GM12878 (cell line): ENCODE measurements around the gene MAN2C1. TPM values are rescaled to one million over a fixed set of nuclear protein-coding genes. Genes with fewer than 3 reads are reported as not detected.
A peak's percentile ranks its signal among the peaks of the same experiment; 100 is the strongest.

Experiments
- ATAC-seq: fragments of 200-7000 bp; cut with Tn5 transposase; 3 replicates; pipeline ENCODE4 v1.9.1; 2020; ENCODE audit warnings: mild to moderate bottlenecking, moderate library complexity
- BruUV-seq: library from RNA; stranded (reverse); fragments of 400-500 nt; replicated peaks from 2 replicates; lab custom pipeline; 2021; lab: Mats Ljungman, UMichigan
- CTCF ChIA-PET: fragments of 300-600 bp; sonication (Branson Sonifier 250); formaldehyde crosslinking; extraction: SDS; loops from one replicate; lab custom pipeline; 2021; ENCODE audit warnings: inconsistent platforms; lab: Yijun Ruan, JAX
- POLR2A ChIA-PET: fragments of 350-600 bp; formaldehyde crosslinking; extraction: SDS; loops from one replicate; lab custom pipeline; 2021; ENCODE audit warnings: inconsistent platforms; lab: Charles Lee
- RAD21 ChIA-PET: fragments of 300-600 bp; sonication (Branson Sonifier 250); formaldehyde crosslinking; loops from one replicate; lab custom pipeline; 2023; ENCODE audit warnings: antibody characterized with exemption; ENCODE audit not compliant: unreplicated experiment; lab: Charles Lee
- SMC1A ChIA-PET: fragments of 300-600 bp; sonication (Branson Sonifier 250); formaldehyde crosslinking; loops from one replicate; lab custom pipeline; 2023; ENCODE audit not compliant: unreplicated experiment, uncharacterized antibody; lab: Charles Lee
- DNase-seq: peaks from one replicate; pipeline ENCODE4 v3.0.0-alpha.2; 2011; ENCODE audit warnings: low read depth, low spot score
- FAIRE-seq: peaks from 3 replicates; lab custom pipeline; 2011; peaks lifted over from hg19 to GRCh38; lab: Jason Lieb, UNC
- H2AFZ ChIP-seq: 2 replicates; pipeline ENCODE4 v1.6.0; 2011; ENCODE audit warnings: low read depth, low read length, control low read depth; ENCODE audit not compliant: control insufficient read depth
- H3K27ac ChIP-seq: 2 replicates; pipeline ENCODE4 v1.5.1; 2011; ENCODE audit warnings: control low read depth; ENCODE audit not compliant: control insufficient read depth, insufficient read depth
- H3K27me3 ChIP-seq, 2 experiments: replicated peaks in 1 of 2; 2 replicates each; pipeline versions ENCODE4 v1.6.0 to v1.6.1; 2011; ENCODE audit warnings: low read length in 1 of 2; ENCODE audit not compliant: control insufficient read depth in 2 of 2, insufficient read depth in 2 of 2
- H3K36me3 ChIP-seq, 2 experiments: 2 replicates each; pipeline ENCODE4 v1.5.1; 2011; ENCODE audit warnings: low read length in 1 of 2; ENCODE audit not compliant: control insufficient read depth in 2 of 2, insufficient read depth in 2 of 2
- H3K4me1 ChIP-seq: 2 replicates; pipeline ENCODE4 v1.6.1; 2011; ENCODE audit warnings: mild to moderate bottlenecking, low read length, moderate library complexity, mixed read lengths; ENCODE audit not compliant: control insufficient read depth, insufficient read depth
- H3K4me2 ChIP-seq: 2 replicates; pipeline ENCODE4 v1.6.0; 2011; ENCODE audit warnings: control low read depth; ENCODE audit not compliant: control insufficient read depth, insufficient read depth
- H3K4me3 ChIP-seq: fragments of 200-600 bp; sonication (generic); 2 replicates; pipeline ENCODE4 v1.5.1; 2016
- H3K79me2 ChIP-seq: 2 replicates; pipeline ENCODE4 v1.6.0; 2011; ENCODE audit warnings: low read length; ENCODE audit not compliant: control insufficient read depth, insufficient read depth
- H3K9ac ChIP-seq: 2 replicates; pipeline ENCODE4 v1.8.0; 2011; ENCODE audit warnings: low read length, control low read depth, mixed read lengths; ENCODE audit not compliant: control insufficient read depth, insufficient read depth
- H3K9me3 ChIP-seq: replicated peaks from 3 replicates; pipeline ENCODE4 v1.5.1; 2011; ENCODE audit warnings: mild to moderate bottlenecking, low read length; ENCODE audit not compliant: control insufficient read depth, insufficient read depth
- H4K20me1 ChIP-seq: 2 replicates; pipeline ENCODE4 v1.6.0; 2011; ENCODE audit not compliant: control insufficient read depth, insufficient read depth
- BACH1 ChIP-seq: fragments of 450-650 bp; IDR thresholded peaks from 2 replicates; pipeline ENCODE4 v1.6.1; 2017; ENCODE audit warnings: mild to moderate bottlenecking, borderline replicate concordance
- EP300 ChIP-seq, 2 experiments: fragments of 150-350 bp in 1 of 2; IDR thresholded peaks; 2 replicates each; pipeline ENCODE4 v1.6.1; 2011 to 2012; ENCODE audit warnings: low read depth in 2 of 2, low read length in 2 of 2, borderline replicate concordance in 1 of 2, improper control_type of control experiment in 1 of 2, inconsistent platforms in 1 of 2; ENCODE audit not compliant: control insufficient read depth in 1 of 2
- HDGF ChIP-seq: fragments of 450-650 bp; IDR thresholded peaks from 2 replicates; pipeline ENCODE4 v1.6.1; 2016; ENCODE audit warnings: antibody characterized with exemption
- PKNOX1 ChIP-seq: fragments of 450-650 bp; IDR thresholded peaks from 2 replicates; pipeline ENCODE4 v1.6.1; 2016; ENCODE audit warnings: mild to moderate bottlenecking
- POLR2A ChIP-seq: IDR thresholded peaks from 2 replicates; pipeline ENCODE4 v1.6.1; 2011; ENCODE audit warnings: low read depth, mild to moderate bottlenecking, low read length
- POLR2AphosphoS5 ChIP-seq: IDR thresholded peaks from 2 replicates; pipeline ENCODE4 v1.6.1; 2011; ENCODE audit warnings: mild to moderate bottlenecking, low read length, inconsistent platforms
- RELA ChIP-seq: fragments of 450-650 bp; IDR thresholded peaks from 2 replicates; pipeline ENCODE4 v1.8.0; 2014; ENCODE audit warnings: borderline replicate concordance; ENCODE audit not compliant: partially characterized antibody
- STAT1 ChIP-seq: fragments of 450-650 bp; conservative IDR thresholded peaks from 2 replicates; pipeline ENCODE4 v1.6.1; 2014; ENCODE audit warnings: antibody characterized with exemption, mild to moderate bottlenecking
- USF1 ChIP-seq: IDR thresholded peaks from 2 replicates; pipeline ENCODE4 v1.6.1; 2011; ENCODE audit warnings: borderline replicate concordance, low read depth, mild to moderate bottlenecking, moderate library complexity, mixed read lengths, low read length; ENCODE audit not compliant: insufficient read depth; ENCODE audit errors: extremely low read length
- WGBS: methylation state at CpG from one replicate; pipeline ENCODE4 v1.1.6; 2016; ENCODE audit warnings: low lambda C conversion rate; ENCODE audit not compliant: insufficient replicate concordance, insufficient coverage; ENCODE audit errors: missing lambda C conversion rate; 5-methylcytosine and 5-hydroxymethylcytosine counted together
- in situ Hi-C: fragments of 300-500 bp; cut with MboI; formaldehyde crosslinking; loops from 9 replicates; pipeline ENCODE4 v1.14.3; 2018; ENCODE audit warnings: mixed read lengths
- intact Hi-C: fragments of 100-400 bp; cut with micrococcal nuclease; formaldehyde crosslinking; loops from one replicate; pipeline ENCODE4 v1.14.2; 2022; ENCODE audit not compliant: unreplicated experiment
- polyA plus RNA-seq, 11 experiments: library from polyadenylated mRNA; depleted of rRNA in 4 of 11; unstranded in 6 of 11; stranded (reverse) in 5 of 11; fragments of >200 nt; fragmentation: Nextera tagmentation in 4 of 11; fragmentation: Illumina TruSeq in 1 of 11; extraction: Ambion mirVana in 4 of 11; extraction: Trizol in 1 of 11; gene quantifications; 1 replicate in 1 of 11; 2 replicates in 10 of 11; pipeline versions ENCODE4 v1.2.1 to v1.2.3, GENCODE V29; 2011 to 2016; ENCODE audit warnings: inconsistent platforms in 2 of 11, missing spikeins in 2 of 11, low read depth in 1 of 11
- total RNA-seq, 4 experiments: library from RNA; depleted of rRNA in 3 of 4; stranded (reverse); fragments of >200 nt in 3 of 4; fragmentation: Illumina TruSeq in 1 of 4; extraction: Trizol in 1 of 4; gene quantifications; 2 replicates each; pipeline versions ENCODE4 v1.2.1 to v1.2.3, GENCODE V29; 2013 to 2021

The MAN2C1 gene
- total and polyA plus RNA-seq, 10 of the 15 experiments (the other 5 are each of a cell fraction or from before 2014, with no cell fraction given) = 1.4 to 111 (median 42.2) TPM

DNA sequence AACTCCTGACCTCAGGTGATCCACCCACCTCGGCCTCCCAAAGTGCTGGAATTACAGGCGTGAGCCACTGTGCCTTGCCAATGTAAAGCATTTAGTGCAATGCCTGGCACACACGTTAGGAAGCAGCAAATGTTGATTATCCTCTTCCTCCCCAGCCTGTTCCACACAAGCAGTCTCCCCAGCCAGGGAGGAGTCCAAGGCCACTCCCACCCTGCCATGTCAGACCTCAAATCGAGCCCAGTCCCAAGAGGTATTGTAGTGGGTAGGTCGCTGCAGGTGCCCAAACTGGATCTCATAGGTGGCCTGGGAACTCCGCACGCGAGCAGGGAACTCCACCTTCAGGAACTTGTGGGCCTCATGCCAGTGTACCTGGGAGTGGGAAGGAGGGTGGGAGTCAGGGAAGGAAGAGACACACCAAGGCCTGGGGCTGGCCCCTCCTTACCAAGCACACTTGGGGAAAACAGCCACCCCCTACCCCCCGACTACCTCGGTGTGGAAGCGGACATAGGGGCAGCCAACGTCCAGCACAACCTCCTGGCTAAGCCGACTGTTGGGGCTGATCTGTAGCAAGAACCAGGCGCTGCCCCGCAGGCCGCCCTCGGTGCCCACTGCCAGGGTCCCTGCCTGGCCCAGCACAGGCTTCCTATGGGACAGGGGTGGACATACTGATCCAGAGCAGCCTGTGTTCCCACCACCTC, 10.3 kb downstream of the MAN2C1 start:
- Histone ChIP-seq H3K27ac (no peak overlapping the region), H3K4me2 (no peak overlapping the region), H4K20me1 (no peaks in the 10 kb centered on the region), H3K9ac (no peak overlapping the region), H2AFZ (no peak overlapping the region), H3K9me3 (no peaks in the 10 kb centered on the region), H3K36me3 (no peaks in the 10 kb centered on the region; a peak in 3 of 4 replicates), H3K4me3 (no peak overlapping the region), H3K4me1 (no peaks in the 10 kb centered on the region), H3K27me3 (no peaks in the 10 kb centered on the region), H3K79me2 (no peaks in the 10 kb centered on the region)
- CTCF ChIA-PET = no interaction called here
- BruUV-seq = TSS peak; percentile 26
- SMC1A ChIA-PET = no interaction called here
- no peak for TF ChIP-seq PKNOX1
- no peak for TF ChIP-seq STAT1
- TF ChIP-seq EP300 (IDR thresholded peaks at IDR 0.05; ENCODE audit: borderline replicate concordance in 1 of 2, control insufficient read depth in 1 of 2, low read depth in 2 of 2, low read length in 2 of 2) = no peak
- TF ChIP-seq POLR2A = 0 out of 2 replicates have a peak, but pooled peaks have one; percentile 9
- TF ChIP-seq RELA = no peak
- DNase-seq (no peak), FAIRE-seq (no peak), ATAC-seq (no peak)
- intact Hi-C loops = no loop called here
- in situ Hi-C loops = no loop called here
- WGBS = 91% methylated on average over 17 of the region's 17 CpGs
- POLR2A ChIA-PET = interaction anchor here (0.6 kb wide), 1 partner anchor 51 kb away, joined by 3 read pairs; no protein-coding TSS in a partner anchor
- RAD21 ChIA-PET = no interaction called here

DNA sequence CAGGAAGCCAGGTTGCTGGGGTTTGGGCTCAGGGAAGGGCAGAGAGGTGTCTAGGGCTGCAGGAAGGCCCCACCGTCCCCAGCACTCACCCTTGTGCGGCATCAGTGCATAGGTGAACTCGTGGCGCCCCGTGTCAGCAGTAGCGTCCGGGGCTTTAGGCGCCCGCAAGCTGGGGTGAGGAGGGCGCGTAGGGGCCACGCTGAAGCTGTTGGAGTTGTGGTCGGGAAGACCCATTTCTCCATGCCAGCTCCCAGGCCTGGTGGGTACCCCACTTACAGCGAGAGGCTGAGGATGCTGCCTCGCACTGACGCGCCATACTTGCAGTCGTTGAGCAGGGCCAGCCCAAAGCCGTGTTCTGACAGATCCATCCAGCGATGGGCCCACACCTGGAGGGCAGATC, 11.9 kb downstream of the MAN2C1 start:
- no peak for ATAC-seq
- no peak overlapping the region for H2AFZ ChIP-seq
- H3K79me2 ChIP-seq = no peaks in the 10 kb centered on the region
- no TSS peak for BruUV-seq
- intact Hi-C loops = no loop called here
- no peak overlapping the region for H3K9ac ChIP-seq
- FAIRE-seq = no peak
- no peaks in the 10 kb centered on the region; a peak in 3 of 4 replicates for H3K36me3 ChIP-seq
- no peak overlapping the region for H3K4me3 ChIP-seq
- no peak overlapping the region for H3K27ac ChIP-seq
- POLR2A ChIA-PET = interaction anchor here (0.5 kb wide), 1 partner anchor 178 kb away, joined by 3 read pairs; no protein-coding TSS in a partner anchor
- TF ChIP-seq HDGF (no peak), BACH1 (no peak), USF1 (no peak), POLR2AphosphoS5 (0 out of 2 replicates have a peak, but pooled peaks have one; percentile 30)
- TF ChIP-seq, all 136 proteins: peak for 1
- SMC1A ChIA-PET = no interaction called here
- H3K4me2 ChIP-seq = no peak overlapping the region
- in situ Hi-C loops = no loop called here
- WGBS = 96% methylated on average over 20 of the region's 20 CpGs
- no peaks in the 10 kb centered on the region for H3K27me3 ChIP-seq
- no peaks in the 10 kb centered on the region for H3K4me1 ChIP-seq
- DNase-seq = no peak
- no peaks in the 10 kb centered on the region for H4K20me1 ChIP-seq
- H3K9me3 ChIP-seq = no peaks in the 10 kb centered on the region; the same call in 2 of the 3 replicates
- CTCF ChIA-PET = no interaction called here
- RAD21 ChIA-PET = no interaction called here
